HepG2 (cell line): ENCODE data around the gene ARFGEF3. TPM values are rescaled to one million over a fixed set of nuclear protein-coding genes. Genes with fewer than 3 reads are reported as not detected.
A peak's percentile ranks its signal among the peaks of the same experiment; 100 is the strongest.

Experiments used
- ADNP ChIP-seq: sonication (generic); formaldehyde crosslinking; IDR thresholded peaks from 2 replicates; pipeline ENCODE4 v1.4.0; 2020; ENCODE audit warnings: missing genetic modification reagents
- ARNT2 ChIP-seq: sonication (generic); formaldehyde crosslinking; IDR thresholded peaks from 2 replicates; pipeline ENCODE4 v1.8.0; 2022; ENCODE audit warnings: mild to moderate bottlenecking, low read depth, missing genetic modification reagents, moderate library complexity
- ATAD3A ChIP-seq: sonication (generic); formaldehyde crosslinking; IDR thresholded peaks from 2 replicates; pipeline ENCODE4 v1.4.0; 2020; ENCODE audit warnings: missing genetic modification reagents
- FOXP1 ChIP-seq, 2 experiments: fragments of 450-650 bp in 1 of 2; IDR thresholded peaks; 2 replicates each; pipeline ENCODE4 v1.6.1; 2017 to 2018; ENCODE audit warnings: antibody characterized with exemption in 1 of 2
- HOXD1 ChIP-seq: sonication (generic); formaldehyde crosslinking; IDR thresholded peaks from 2 replicates; pipeline ENCODE4 v1.5.0; 2020; ENCODE audit warnings: missing genetic modification reagents
- KAT2B ChIP-seq: fragments of 150-350 bp; IDR thresholded peaks from 2 replicates; pipeline ENCODE4 v1.6.1; 2014; ENCODE audit warnings: low read depth, low read length, borderline replicate concordance
- KDM4B ChIP-seq: sonication (generic); formaldehyde crosslinking; IDR thresholded peaks from 2 replicates; pipeline ENCODE4 v1.4.0; 2020; ENCODE audit warnings: missing genetic modification reagents
- PBX3 ChIP-seq: sonication (generic); formaldehyde crosslinking; IDR thresholded peaks from 2 replicates; pipeline ENCODE4 v1.8.1; 2023; ENCODE audit warnings: missing genetic modification reagents, inconsistent platforms, borderline replicate concordance
- PLRG1 ChIP-seq: fragments of 450-650 bp; conservative IDR thresholded peaks from 2 replicates; pipeline ENCODE4 v1.6.1; 2016
- POLR2G ChIP-seq: fragments of 200-400 bp; formaldehyde crosslinking; IDR thresholded peaks from 2 replicates; pipeline ENCODE4 v1.6.1; 2018; ENCODE audit warnings: mild to moderate bottlenecking, low read depth, low read length, moderate library complexity
- RBAK ChIP-seq: sonication (generic); formaldehyde crosslinking; IDR thresholded peaks from 2 replicates; pipeline ENCODE4 v1.5.1; 2020; ENCODE audit warnings: mild to moderate bottlenecking, missing genetic modification reagents
- SRSF9 ChIP-seq: fragments of 200-400 bp; formaldehyde crosslinking; IDR thresholded peaks from 2 replicates; pipeline ENCODE4 v1.6.1; 2018; ENCODE audit warnings: borderline replicate concordance, mild to moderate bottlenecking, low read depth, low read length; ENCODE audit not compliant: insufficient read depth, poor library complexity, severe bottlenecking
- TAF15 ChIP-seq: fragments of 200-400 bp; formaldehyde crosslinking; IDR thresholded peaks from one replicate; pipeline ENCODE4 v1.6.1; 2018; ENCODE audit warnings: mild to moderate bottlenecking, low read depth, low read length; ENCODE audit not compliant: poor library complexity, severe bottlenecking
- ZNF546 ChIP-seq: sonication (generic); formaldehyde crosslinking; conservative IDR thresholded peaks from 2 replicates; pipeline ENCODE4 v1.8.1; 2023; ENCODE audit warnings: mild to moderate bottlenecking, missing genetic modification reagents
- ZNF746 ChIP-seq: sonication (generic); formaldehyde crosslinking; IDR thresholded peaks from 2 replicates; pipeline ENCODE4 v1.8.0; 2022; ENCODE audit warnings: mild to moderate bottlenecking, missing genetic modification reagents
- ZNF775 ChIP-seq: sonication (generic); formaldehyde crosslinking; IDR thresholded peaks from 2 replicates; pipeline ENCODE4 v1.4.0; 2020; ENCODE audit warnings: missing genetic modification reagents, mild to moderate bottlenecking, moderate library complexity, borderline replicate concordance
- ZSCAN25 ChIP-seq: sonication (generic); formaldehyde crosslinking; IDR thresholded peaks from 2 replicates; pipeline ENCODE4 v1.8.0; 2022; ENCODE audit warnings: mild to moderate bottlenecking, missing genetic modification reagents
- polyA plus RNA-seq, 8 experiments: library from polyadenylated mRNA; depleted of rRNA in 3 of 8; stranded (reverse) in 7 of 8; unstranded in 1 of 8; fragments of >200 nt; fragmentation: Illumina TruSeq in 4 of 8; extraction: Trizol in 4 of 8; gene quantifications; 2 replicates each; pipeline versions ENCODE4 v1.2.1 to v1.2.3, GENCODE V29; 2011 to 2016; ENCODE audit warnings: low read depth in 4 of 8, missing spikeins in 1 of 8, mixed read lengths in 1 of 8; ENCODE audit not compliant: insufficient read depth in 1 of 8
- total RNA-seq, 5 experiments: library from RNA; depleted of rRNA; stranded (reverse); fragments of >200 nt; fragmentation: Illumina TruSeq; extraction: Trizol; gene quantifications; 2 replicates each; pipeline ENCODE4 v1.2.3, GENCODE V29; 2016; ENCODE audit warnings: low read depth in 1 of 5
- TF ChIP-seq, protein P1 (sequence below), 2 experiments: sonication (generic) in 1 of 2; formaldehyde crosslinking in 1 of 2; IDR thresholded peaks; 2 replicates each; pipeline versions ENCODE4 v1.5.1 to v1.6.1; 2011 to 2020; ENCODE audit warnings: borderline replicate concordance in 1 of 2, low read depth in 1 of 2, low read length in 1 of 2, mild to moderate bottlenecking in 1 of 2, missing genetic modification reagents in 1 of 2, moderate library complexity in 1 of 2

Gene ARFGEF3
- total and polyA plus RNA-seq, 2 of the 13 experiments (the other 11 are each of a cell fraction or from before 2014, with no cell fraction given), result 0.60 to 2.6 TPM

GRCh38 chr6:138116661-138116999 lies 45.1 kb upstream of the ARFGEF3 start (continued):
- TF ChIP-seq ZNF746 (CRISPR knock-in tag) (no peak), PLRG1 (no peak), ATAD3A (CRISPR knock-in tag) (no peak), ADNP (CRISPR knock-in tag) (peak; percentile 61; the same call in 1 of the 2 replicates), KDM4B (CRISPR knock-in tag) (no peak), KAT2B (no peak), ZNF546 (no peak), HOXD1 (CRISPR knock-in tag) (no peak), RBAK (CRISPR knock-in tag) (no peak), ARNT2 (CRISPR knock-in tag) (no peak), ZNF775 (CRISPR knock-in tag) (no peak), ZSCAN25 (CRISPR knock-in tag) (no peak), FOXP1 (IDR thresholded peaks at IDR 0.05) (no peak), FOXP1 (CRISPR knock-in tag; IDR thresholded peaks at IDR 0.05) (0 out of 2 replicates have a peak, but pooled peaks have one; percentile 23), PBX3 (CRISPR knock-in tag) (no peak), SRSF9 (no peak), POLR2G (no peak), TAF15 (no peak)
- TF ChIP-seq, protein P1, sequence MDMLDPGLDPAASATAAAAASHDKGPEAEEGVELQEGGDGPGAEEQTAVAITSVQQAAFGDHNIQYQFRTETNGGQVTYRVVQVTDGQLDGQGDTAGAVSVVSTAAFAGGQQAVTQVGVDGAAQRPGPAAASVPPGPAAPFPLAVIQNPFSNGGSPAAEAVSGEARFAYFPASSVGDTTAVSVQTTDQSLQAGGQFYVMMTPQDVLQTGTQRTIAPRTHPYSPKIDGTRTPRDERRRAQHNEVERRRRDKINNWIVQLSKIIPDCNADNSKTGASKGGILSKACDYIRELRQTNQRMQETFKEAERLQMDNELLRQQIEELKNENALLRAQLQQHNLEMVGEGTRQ (IDR thresholded peaks at IDR 0.05; ENCODE audit: low read depth, low read length), result no peak
- TF ChIP-seq, protein P1 (CRISPR knock-in tag; IDR thresholded peaks at IDR 0.05; ENCODE audit: borderline replicate concordance), result no peak
